PC-3 (cell line): ENCODE measurements around the gene TIAM1.

Experiments used
- EZH2 ChIP-seq: fragments of 300-600 bp; sonication (generic); IDR thresholded peaks from one replicate; pipeline ENCODE4 v1.6.1; 2017; ENCODE audit warnings: antibody characterized with exemption, mild to moderate bottlenecking, low read length; ENCODE audit not compliant: unreplicated experiment
- TF ChIP-seq, protein P1 (sequence below): fragments of 300-600 bp; sonication (generic); conservative IDR thresholded peaks from 2 replicates; pipeline ENCODE4 v1.5.1; 2017; ENCODE audit warnings: antibody characterized with exemption, low read depth, mild to moderate bottlenecking, low read length

DNA sequence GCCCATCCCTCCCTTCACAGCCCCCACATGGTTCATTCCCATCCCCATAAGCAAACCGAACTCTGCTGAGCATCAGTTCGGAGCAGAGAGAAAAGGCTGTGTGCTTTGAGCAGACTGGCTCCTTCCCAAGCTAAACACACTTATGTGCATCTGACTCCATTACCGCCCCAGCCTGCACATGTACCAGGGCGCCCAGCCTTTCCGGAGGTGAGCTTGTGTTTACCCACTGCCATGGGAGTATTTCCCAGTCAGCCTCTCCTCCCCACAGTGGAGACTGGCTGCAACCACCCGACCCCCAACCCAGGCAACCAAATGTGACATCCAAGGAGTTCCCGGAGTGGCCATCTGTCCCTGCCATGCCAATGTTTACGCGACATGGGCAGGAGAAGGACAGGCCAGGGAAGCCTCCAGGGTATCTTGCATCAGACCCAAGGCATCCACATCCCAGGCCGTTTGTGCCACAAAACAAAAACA is 9.4 kb downstream of the TIAM1 start:
- TF ChIP-seq, protein P1, sequence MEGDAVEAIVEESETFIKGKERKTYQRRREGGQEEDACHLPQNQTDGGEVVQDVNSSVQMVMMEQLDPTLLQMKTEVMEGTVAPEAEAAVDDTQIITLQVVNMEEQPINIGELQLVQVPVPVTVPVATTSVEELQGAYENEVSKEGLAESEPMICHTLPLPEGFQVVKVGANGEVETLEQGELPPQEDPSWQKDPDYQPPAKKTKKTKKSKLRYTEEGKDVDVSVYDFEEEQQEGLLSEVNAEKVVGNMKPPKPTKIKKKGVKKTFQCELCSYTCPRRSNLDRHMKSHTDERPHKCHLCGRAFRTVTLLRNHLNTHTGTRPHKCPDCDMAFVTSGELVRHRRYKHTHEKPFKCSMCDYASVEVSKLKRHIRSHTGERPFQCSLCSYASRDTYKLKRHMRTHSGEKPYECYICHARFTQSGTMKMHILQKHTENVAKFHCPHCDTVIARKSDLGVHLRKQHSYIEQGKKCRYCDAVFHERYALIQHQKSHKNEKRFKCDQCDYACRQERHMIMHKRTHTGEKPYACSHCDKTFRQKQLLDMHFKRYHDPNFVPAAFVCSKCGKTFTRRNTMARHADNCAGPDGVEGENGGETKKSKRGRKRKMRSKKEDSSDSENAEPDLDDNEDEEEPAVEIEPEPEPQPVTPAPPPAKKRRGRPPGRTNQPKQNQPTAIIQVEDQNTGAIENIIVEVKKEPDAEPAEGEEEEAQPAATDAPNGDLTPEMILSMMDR: no peak
- TF ChIP-seq EZH2: no peak
